K562 (cell line): ENCODE data around the gene CYLC1. TPM values are rescaled to one million over a fixed set of nuclear protein-coding genes. Genes with fewer than 3 reads are reported as not detected.

Source experiments
- ATAC-seq: fragments of 200-7000 bp; cut with Tn5 transposase; 3 replicates; pipeline ENCODE4 v1.9.1; 2020; ENCODE audit warnings: moderate library complexity
- BruUV-seq: library from RNA; stranded (reverse); fragments of 400-500 nt; replicated peaks from 2 replicates; lab custom pipeline; 2021; lab: Mats Ljungman, UMichigan
- CTCF ChIA-PET: fragments of 300-600 bp; formaldehyde crosslinking; extraction: SDS; loops from one replicate; lab custom pipeline; 2021; ENCODE audit warnings: low intra/inter-chr PET ratio; lab: Yijun Ruan, JAX
- POLR2A ChIA-PET: fragments of 300-600, 350-650 bp; sonication (Branson Sonifier 250); formaldehyde crosslinking; extraction: SDS; loops from one replicate; lab custom pipeline; 2021; ENCODE audit warnings: antibody characterized with exemption, inconsistent platforms; lab: Yijun Ruan, JAX
- DNase-seq, 4 experiments: peaks; one replicate each; pipeline versions ENCODE4 v3.0.0 to v3.0.0-alpha.2; 2011 to 2018; ENCODE audit warnings: low spot score in 3 of 4, mixed read lengths in 3 of 4; ENCODE audit errors: extremely low read depth in 1 of 4
- FAIRE-seq: peaks from 2 replicates; lab custom pipeline; 2011; peaks lifted over from hg19 to GRCh38; lab: Jason Lieb, UNC
- H2AFZ ChIP-seq: 2 replicates; pipeline ENCODE4 v1.6.0; 2011; ENCODE audit warnings: low read depth, low read length, control low read depth, inconsistent platforms
- H3K27ac ChIP-seq: fragments of 200-600 bp; 3 replicates; pipeline ENCODE4 v1.8.0; 2011; ENCODE audit warnings: low read depth, mild to moderate bottlenecking, control low read depth, inconsistent platforms, low read length, moderate library complexity, mixed read lengths; ENCODE audit errors: extremely low read depth
- H3K27me3 ChIP-seq, 2 experiments: fragments of 300-600 bp in 1 of 2; 2 replicates in 1 of 2; 3 replicates in 1 of 2; pipeline versions ENCODE4 v1.6.0 to v1.8.0; 2011; ENCODE audit warnings: inconsistent platforms in 2 of 2, low read length in 2 of 2, mild to moderate bottlenecking in 1 of 2, mixed read lengths in 1 of 2, moderate library complexity in 1 of 2; ENCODE audit not compliant: control insufficient read depth in 2 of 2, insufficient read depth in 2 of 2
- H3K36me3 ChIP-seq: fragments of 300-600 bp; 3 replicates; pipeline ENCODE4 v1.8.0; 2011; ENCODE audit warnings: mild to moderate bottlenecking, low read length, inconsistent platforms; ENCODE audit not compliant: control insufficient read depth, insufficient read depth
- H3K4me1 ChIP-seq, 2 experiments: fragments of 200-600 bp in 1 of 2; replicated peaks in 1 of 2; 2 replicates in 1 of 2; 3 replicates in 1 of 2; pipeline versions ENCODE4 v1.5.1 to v1.8.0; 2011; ENCODE audit warnings: inconsistent platforms in 2 of 2, low read length in 2 of 2, mild to moderate bottlenecking in 1 of 2, mixed read lengths in 1 of 2, moderate library complexity in 1 of 2; ENCODE audit not compliant: control insufficient read depth in 2 of 2, insufficient read depth in 2 of 2
- H3K4me2 ChIP-seq: 2 replicates; pipeline ENCODE4 v1.6.1; 2011; ENCODE audit warnings: low read length, control low read depth, inconsistent platforms, mixed read lengths; ENCODE audit not compliant: insufficient read depth
- H3K4me3 ChIP-seq: fragments of 200-600 bp; sonication (generic), shearing (Covaris generic); 2 replicates; pipeline ENCODE4 v1.5.1; 2016; ENCODE audit warnings: control low read depth, inconsistent platforms
- H3K79me2 ChIP-seq: fragments of 200-600 bp; 3 replicates; pipeline ENCODE4 v1.8.0; 2011; ENCODE audit warnings: low read length, inconsistent platforms; ENCODE audit not compliant: control insufficient read depth, insufficient read depth
- H3K9ac ChIP-seq, 2 experiments: 2 replicates each; pipeline versions ENCODE4 v1.6.0 to v1.6.1; 2011; ENCODE audit warnings: low read depth in 2 of 2, low read length in 2 of 2, control low read depth in 1 of 2, inconsistent platforms in 1 of 2, mild to moderate bottlenecking in 1 of 2, mixed read lengths in 1 of 2; ENCODE audit not compliant: insufficient read depth in 1 of 2
- H3K9me1 ChIP-seq: one replicate; pipeline ENCODE4 v1.6.0; 2011; ENCODE audit warnings: inconsistent platforms, mild to moderate bottlenecking, low read length, moderate library complexity; ENCODE audit not compliant: control insufficient read depth, insufficient read depth
- H3K9me3 ChIP-seq: replicated peaks from 2 replicates; pipeline ENCODE4 v1.5.1; 2011; ENCODE audit warnings: low read depth, low read length, inconsistent platforms; ENCODE audit not compliant: control insufficient read depth, insufficient read depth
- H4K20me1 ChIP-seq: replicated peaks from 2 replicates; pipeline ENCODE4 v1.6.1; 2011; ENCODE audit warnings: low read length, inconsistent platforms, mixed read lengths; ENCODE audit not compliant: control insufficient read depth, insufficient read depth
- BHLHE40 ChIP-seq: IDR thresholded peaks from 2 replicates; pipeline ENCODE4 v1.6.1; 2011; ENCODE audit warnings: low read length, improper control_type of control experiment
- E2F3 ChIP-seq: fragments of 250-450 bp; sonication (Bioruptor Pico); IDR thresholded peaks from 2 replicates; pipeline ENCODE4 v1.4.0; 2020; ENCODE audit warnings: mild to moderate bottlenecking
- EP300 ChIP-seq: IDR thresholded peaks from 2 replicates; pipeline ENCODE4 v1.6.1; 2012; ENCODE audit warnings: low read length, improper control_type of control experiment
- FOXM1 ChIP-seq, 2 experiments: fragments of 450-650 bp in 1 of 2; sonication (generic) in 1 of 2; formaldehyde crosslinking in 1 of 2; IDR thresholded peaks; 2 replicates each; pipeline versions ENCODE4 v1.6.1 to v1.9.0; 2017 to 2022; ENCODE audit warnings: low read depth in 2 of 2, mild to moderate bottlenecking in 2 of 2, missing genetic modification reagents in 1 of 2, moderate library complexity in 1 of 2
- IRF1 ChIP-seq: sonication (generic); formaldehyde crosslinking; IDR thresholded peaks from 2 replicates; pipeline ENCODE4 v1.8.0; 2022; ENCODE audit warnings: missing genetic modification reagents, mild to moderate bottlenecking, borderline replicate concordance
- JUNB ChIP-seq: fragments of 450-650 bp; formaldehyde crosslinking; conservative IDR thresholded peaks from 2 replicates; pipeline ENCODE4 v1.4.0; 2020; ENCODE audit warnings: mild to moderate bottlenecking
- KLF10 ChIP-seq: fragments of 250-450 bp; sonication (Bioruptor Pico); IDR thresholded peaks from 2 replicates; pipeline ENCODE4 v1.6.1; 2021; ENCODE audit warnings: matching md5 sums
- NCOA6 ChIP-seq: fragments of 450-650 bp; IDR thresholded peaks from 2 replicates; pipeline ENCODE4 v1.6.1; 2017; ENCODE audit warnings: mild to moderate bottlenecking
- NONO ChIP-seq, 2 experiments: fragments of 200-400 bp in 1 of 2; fragments of 450-650 bp in 1 of 2; formaldehyde crosslinking in 1 of 2; IDR thresholded peaks; 2 replicates each; pipeline ENCODE4 v1.6.1; 2017; ENCODE audit warnings: low read depth in 2 of 2, mild to moderate bottlenecking in 2 of 2, moderate library complexity in 2 of 2, low read length in 1 of 2
- NR1H2 ChIP-seq: sonication (generic); formaldehyde crosslinking; IDR thresholded peaks from 2 replicates; pipeline ENCODE4 v1.4.0; 2020; ENCODE audit warnings: mild to moderate bottlenecking, missing genetic modification reagents
- RBM39 ChIP-seq: fragments of 200-400 bp; formaldehyde crosslinking; optimal IDR thresholded peaks from 2 replicates; pipeline ENCODE3; 2018; ENCODE audit warnings: low read depth, low read length
- SNIP1 ChIP-seq: fragments of 450-650 bp; IDR thresholded peaks from 2 replicates; pipeline ENCODE4 v1.7.1; 2017; ENCODE audit warnings: low read depth, mild to moderate bottlenecking
- SREBF2 ChIP-seq: sonication (generic); formaldehyde crosslinking; IDR thresholded peaks from 2 replicates; pipeline ENCODE4 v1.4.0; 2020; ENCODE audit warnings: mild to moderate bottlenecking, missing genetic modification reagents
- THRAP3 ChIP-seq: fragments of 450-650 bp; IDR thresholded peaks from 2 replicates; pipeline ENCODE4 v1.6.1; 2016; ENCODE audit warnings: mild to moderate bottlenecking, inconsistent platforms, borderline replicate concordance
- ZFPM2 ChIP-seq: fragments of 250-450 bp; sonication (Bioruptor Pico); IDR thresholded peaks from 2 replicates; pipeline ENCODE4 v1.5.1; 2022; ENCODE audit warnings: mild to moderate bottlenecking
- ZKSCAN1 ChIP-seq: fragments of 150-350 bp; IDR thresholded peaks from 2 replicates; pipeline ENCODE4 v1.6.1; 2016; ENCODE audit warnings: low read depth, low read length
- ZNF121 ChIP-seq: sonication (generic); formaldehyde crosslinking; conservative IDR thresholded peaks from 2 replicates; pipeline ENCODE4 v1.8.0; 2022; ENCODE audit warnings: missing genetic modification reagents
- ZNF41 ChIP-seq: fragments of 250-450 bp; sonication (Bioruptor Pico); conservative IDR thresholded peaks from 2 replicates; pipeline ENCODE4 v1.4.0; 2020; ENCODE audit warnings: mild to moderate bottlenecking
- ZNF586 ChIP-seq: fragments of 450-650 bp; formaldehyde crosslinking; conservative IDR thresholded peaks from 2 replicates; pipeline ENCODE4 v1.4.0; 2020; ENCODE audit warnings: mild to moderate bottlenecking, moderate library complexity
- WGBS: fragments of 100-300 bp; shearing (Covaris generic); methylation state at CpG from one replicate; pipeline ENCODE4 v1.1.6; 2016; ENCODE audit warnings: low coverage, mixed read lengths; ENCODE audit not compliant: insufficient coverage; ENCODE audit errors: missing lambda C conversion rate; 5-methylcytosine and 5-hydroxymethylcytosine counted together
- in situ Hi-C: fragments of 300-500 bp; cut with MboI; formaldehyde crosslinking; loops from 4 replicates; pipeline ENCODE4 v1.15.0; 2018; ENCODE audit warnings: inconsistent platforms, mixed read lengths
- intact Hi-C: fragments of 100-400 bp; cut with micrococcal nuclease; formaldehyde crosslinking; loops from 2 replicates; pipeline ENCODE4 v1.14.2; 2022
- polyA plus RNA-seq, 8 experiments: library from polyadenylated mRNA; depleted of rRNA in 4 of 8; stranded (reverse) in 5 of 8; unstranded in 3 of 8; fragments of >200 nt; fragmentation: Nextera tagmentation in 2 of 8; fragmentation: Illumina TruSeq in 1 of 8; extraction: Ambion mirVana in 2 of 8; extraction: Trizol in 1 of 8; gene quantifications; 2 replicates each; pipeline versions ENCODE4 v1.2.1 to v1.2.3, GENCODE V29; 2011 to 2014; ENCODE audit warnings: inconsistent platforms in 1 of 8, missing spikeins in 1 of 8
- total RNA-seq, 7 experiments: library from RNA; depleted of rRNA in 6 of 7; stranded (reverse); fragments of >200 nt in 6 of 7; fragmentation: Illumina TruSeq in 2 of 7; extraction: Trizol in 2 of 7; gene quantifications; 2 replicates each; pipeline versions ENCODE4 v1.2.1 to v1.2.3, GENCODE V29; 2011 to 2021; ENCODE audit warnings: low replicate concordance in 1 of 7
- TF ChIP-seq, protein P1 (sequence below): sonication (generic); formaldehyde crosslinking; IDR thresholded peaks from 2 replicates; pipeline ENCODE4 v1.8.0; 2022; ENCODE audit warnings: mild to moderate bottlenecking, missing genetic modification reagents

The CYLC1 gene
- total and polyA plus RNA-seq, 9 of the 15 experiments (the other 6 are each of a cell fraction or from before 2014, with no cell fraction given): not detected

- no peak for TF ChIP-seq ZFPM2
- no peak for TF ChIP-seq ZNF121 (CRISPR knock-in tag)
- TF ChIP-seq JUNB (CRISPR knock-in tag): no peak
- TF ChIP-seq SREBF2 (CRISPR knock-in tag): no peak
Measured at GRCh38 chrX:83906921-83907320, 46.0 kb downstream of the CYLC1 start (continued).

GRCh38 chrX:83916525-83916924 is 55.6 kb downstream of the CYLC1 start:
- Histone ChIP-seq H3K4me1 (no peaks in the 10 kb centered on the region), H3K79me2 (no peaks in the 10 kb centered on the region), H3K9me3 (no peaks in the 10 kb centered on the region), H3K27me3 (no peaks in the 10 kb centered on the region), H2AFZ (no peak overlapping the region), H4K20me1 (no peaks in the 10 kb centered on the region), H3K9ac (no peak overlapping the region), H3K4me3 (no peak overlapping the region), H3K4me2 (no peak overlapping the region), H3K9me1 (no peaks in the 10 kb centered on the region), H3K27ac (no peak overlapping the region), H3K36me3 (no peaks in the 10 kb centered on the region)
- ChIA-PET CTCF (no interaction called here), POLR2A (no interaction called here)
- FAIRE-seq (no peak), ATAC-seq (no peak), DNase-seq (peak; percentile 0 to 6 (median 2))
- BruUV-seq: no TSS peak
- intact Hi-C loops (no loop called here), in situ Hi-C loops (no loop called here)
- WGBS: 50% methylated on average over 2 of the region's 2 CpGs
- TF ChIP-seq BHLHE40 (no peak), NR1H2 (CRISPR knock-in tag) (no peak), THRAP3 (no peak), RBM39 (no peak), ZNF41 (no peak), EP300 (no peak), SNIP1 (no peak), KLF10 (CRISPR knock-in tag) (no peak), IRF1 (CRISPR knock-in tag) (no peak), ZNF586 (CRISPR knock-in tag) (no peak), NONO (IDR thresholded peaks at IDR 0.05; ENCODE audit: low read depth in 2 of 2, low read length in 1 of 2) (no peak), ZKSCAN1 (no peak), FOXM1 (IDR thresholded peaks at IDR 0.05; ENCODE audit: low read depth) (no peak), FOXM1 (CRISPR knock-in tag; IDR thresholded peaks at IDR 0.05; ENCODE audit: low read depth) (no peak), NCOA6 (no peak), E2F3 (CRISPR knock-in tag) (no peak)
- TF ChIP-seq, protein P1, sequence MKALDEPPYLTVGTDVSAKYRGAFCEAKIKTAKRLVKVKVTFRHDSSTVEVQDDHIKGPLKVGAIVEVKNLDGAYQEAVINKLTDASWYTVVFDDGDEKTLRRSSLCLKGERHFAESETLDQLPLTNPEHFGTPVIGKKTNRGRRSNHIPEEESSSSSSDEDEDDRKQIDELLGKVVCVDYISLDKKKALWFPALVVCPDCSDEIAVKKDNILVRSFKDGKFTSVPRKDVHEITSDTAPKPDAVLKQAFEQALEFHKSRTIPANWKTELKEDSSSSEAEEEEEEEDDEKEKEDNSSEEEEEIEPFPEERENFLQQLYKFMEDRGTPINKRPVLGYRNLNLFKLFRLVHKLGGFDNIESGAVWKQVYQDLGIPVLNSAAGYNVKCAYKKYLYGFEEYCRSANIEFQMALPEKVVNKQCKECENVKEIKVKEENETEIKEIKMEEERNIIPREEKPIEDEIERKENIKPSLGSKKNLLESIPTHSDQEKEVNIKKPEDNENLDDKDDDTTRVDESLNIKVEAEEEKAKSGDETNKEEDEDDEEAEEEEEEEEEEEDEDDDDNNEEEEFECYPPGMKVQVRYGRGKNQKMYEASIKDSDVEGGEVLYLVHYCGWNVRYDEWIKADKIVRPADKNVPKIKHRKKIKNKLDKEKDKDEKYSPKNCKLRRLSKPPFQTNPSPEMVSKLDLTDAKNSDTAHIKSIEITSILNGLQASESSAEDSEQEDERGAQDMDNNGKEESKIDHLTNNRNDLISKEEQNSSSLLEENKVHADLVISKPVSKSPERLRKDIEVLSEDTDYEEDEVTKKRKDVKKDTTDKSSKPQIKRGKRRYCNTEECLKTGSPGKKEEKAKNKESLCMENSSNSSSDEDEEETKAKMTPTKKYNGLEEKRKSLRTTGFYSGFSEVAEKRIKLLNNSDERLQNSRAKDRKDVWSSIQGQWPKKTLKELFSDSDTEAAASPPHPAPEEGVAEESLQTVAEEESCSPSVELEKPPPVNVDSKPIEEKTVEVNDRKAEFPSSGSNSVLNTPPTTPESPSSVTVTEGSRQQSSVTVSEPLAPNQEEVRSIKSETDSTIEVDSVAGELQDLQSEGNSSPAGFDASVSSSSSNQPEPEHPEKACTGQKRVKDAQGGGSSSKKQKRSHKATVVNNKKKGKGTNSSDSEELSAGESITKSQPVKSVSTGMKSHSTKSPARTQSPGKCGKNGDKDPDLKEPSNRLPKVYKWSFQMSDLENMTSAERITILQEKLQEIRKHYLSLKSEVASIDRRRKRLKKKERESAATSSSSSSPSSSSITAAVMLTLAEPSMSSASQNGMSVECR (CRISPR knock-in tag): no peak
